ENCODE measurements around the gene PLEKHG4. TPM values are rescaled to one million over a fixed set of nuclear protein-coding genes. Genes with fewer than 3 reads are reported as not detected.

The PLEKHG4 gene
- total RNA-seq, 1 experiment from 2014 or later: 13.9 TPM

GRCh38 chr16:67245674-67246080 is 33.7 kb upstream of the PLEKHG4 start:
- peaks cover 3% of the 10 kb centered on the region for H4K20me1 ChIP-seq (ENCODE audit: control insufficient read depth, insufficient read depth, insufficient read length)
- H3K4me1 ChIP-seq (ENCODE audit: insufficient read depth, low read length): peaks cover 13% of the 10 kb centered on the region; the same call in 1 of the 2 replicates
- no peak overlapping the region for H3K4ac ChIP-seq (ENCODE audit: low read depth, low read length)
- H3K79me1 ChIP-seq (ENCODE audit: insufficient read depth, low read depth, low read length, poor library complexity, severe bottlenecking): peaks cover under 1% of the 10 kb centered on the region
- no peak overlapping the region for H2AK5ac ChIP-seq (ENCODE audit: insufficient read length, low read length)
- no peak overlapping the region for H3T11ph ChIP-seq (ENCODE audit: low read length)
- H3K79me2 ChIP-seq (ENCODE audit: insufficient read depth, low read length): no peaks in the 10 kb centered on the region; the same call in 1 of the 2 replicates
- H3K56ac ChIP-seq (ENCODE audit: insufficient read length, low read depth, low read length): no peak overlapping the region
- Mint-ChIP-seq H3K4me1 (peaks cover 42 to 50% of the 10 kb centered on the region in 2 experiments), H3K27me3 (ENCODE audit: low read depth) (peaks cover 24% of the 10 kb centered on the region), H3K4me3 (peak overlapping the region; percentile 86 to 94), H3K27ac (peak overlapping the region; percentile 16 to 85 (median 52); a peak in 3 of 7 replicates), H3K36me3 (ENCODE audit: insufficient read depth in 1 of 3, low read depth in 3 of 3) (no peaks in the 10 kb centered on the region; a peak in 2 of 7 replicates), H3K9me3 (no peaks in the 10 kb centered on the region)
- no peak overlapping the region for H2BK120ac ChIP-seq (ENCODE audit: low read depth, low read length, poor library complexity, severe bottlenecking)
- no peaks in the 10 kb centered on the region for H3K9me3 ChIP-seq (ENCODE audit: control insufficient read depth, low read depth, low read length)
- H2BK5ac ChIP-seq (ENCODE audit: insufficient read length, low read length): no peak overlapping the region
- H3K23ac ChIP-seq (ENCODE audit: insufficient read length, low read depth, low read length): no peak overlapping the region
- no peak overlapping the region for H2AFZ ChIP-seq (ENCODE audit: low read length)
- H3K14ac ChIP-seq (ENCODE audit: insufficient read depth, low read length): peak overlapping the region; percentile 74
- TF ChIP-seq CTCF (conservative IDR thresholded peaks at IDR 0.05): no peak
- no peak overlapping the region for H3K27ac ChIP-seq (ENCODE audit: insufficient read length, low read depth, low read length)
- peaks cover 31% of the 10 kb centered on the region for H3K23me2 ChIP-seq (ENCODE audit: insufficient read length, low read depth, low read length, poor library complexity, severe bottlenecking)
- H3K9ac ChIP-seq (ENCODE audit: extremely low read depth, insufficient read length, low read length): peak overlapping the region; percentile 12
- H3K27me3 ChIP-seq (ENCODE audit: insufficient read depth, low read length): no peaks in the 10 kb centered on the region; the same call in 1 of the 2 replicates
- no peak overlapping the region for H3K18ac ChIP-seq (ENCODE audit: insufficient read length, low read depth, low read length)
- no peak for DNase-seq
- H2BK20ac ChIP-seq (ENCODE audit: low read depth, low read length, poor library complexity, severe bottlenecking): no peak overlapping the region
- no peak overlapping the region for H4K8ac ChIP-seq (replicated peaks; ENCODE audit: insufficient read length, low read depth, low read length)
- H4K5ac ChIP-seq (ENCODE audit: insufficient read length, low read depth, low read length): no peak overlapping the region
- H2BK15ac ChIP-seq (ENCODE audit: low read depth, low read length): no peak overlapping the region
- no peak overlapping the region for H4K91ac ChIP-seq (ENCODE audit: insufficient read length, low read depth, low read length)
- no peak overlapping the region for H2BK12ac ChIP-seq (ENCODE audit: insufficient read length, low read depth, low read length)
- H3K4me2 ChIP-seq (ENCODE audit: insufficient read depth, insufficient read length, low read length): peak overlapping the region; percentile 41
- no CpG with 5 or more reads among the region's 8 CpGs for WGBS (ENCODE audit: extremely low coverage, insufficient read length, low lambda C conversion rate)

Measured in H9 (cell line).